Body of pancreas (tissue), 4 donors: ENCODE measurements around the gene BMPR2. TPM values are rescaled to one million over a fixed set of nuclear protein-coding genes. Genes with fewer than 3 reads are reported as not detected.

Experiments
- ATAC-seq: fragments of 150-250 bp; one replicate; pipeline ENCODE4 v1.9.1; 2016
- DNase-seq, 4 donors: peaks; one replicate each; pipeline ENCODE4 v3.0.0-alpha.2; 2019
- H3K27ac ChIP-seq, 4 donors: fragments of 200-600 bp; sonication (generic); 1 replicate in 3 of 4; 2 replicates in 1 of 4; pipeline versions ENCODE4 v1.5.1 to v1.6.1; 2016 to 2019; ENCODE audit warnings: mild to moderate bottlenecking in 1 of 4, mixed read lengths in 1 of 4, moderate library complexity in 1 of 4
- H3K27me3 ChIP-seq, 2 donors: fragments of 200-600 bp; sonication (generic); one replicate each; pipeline ENCODE4 v1.6.0; 2016; ENCODE audit warnings: mild to moderate bottlenecking in 1 of 2
- H3K36me3 ChIP-seq, 2 donors: fragments of 200-600 bp; sonication (generic); replicated peaks in 1 of 2; 2 replicates each; pipeline ENCODE4 v1.5.1; 2016; ENCODE audit warnings: low read depth in 2 of 2; ENCODE audit not compliant: insufficient read depth in 1 of 2
- H3K4me1 ChIP-seq: fragments of 200-600 bp; sonication (generic); one replicate; pipeline ENCODE4 v1.6.0; 2016
- H3K4me3 ChIP-seq, 2 donors: fragments of 200-600 bp; sonication (generic); 1 replicate in 1 of 2; 2 replicates in 1 of 2; pipeline ENCODE4 v1.5.1; 2016 to 2019
- H3K9me3 ChIP-seq, 3 donors: fragments of 200-600 bp; sonication (generic); 1 replicate in 2 of 3; 2 replicates in 1 of 3; pipeline ENCODE4 v1.5.1; 2016
- POLR2A ChIP-seq, 3 donors: fragments of 450-650 bp; IDR thresholded peaks; one replicate each; pipeline ENCODE4 v1.6.1; 2016; ENCODE audit warnings: antibody characterized with exemption in 3 of 3, mild to moderate bottlenecking in 2 of 3
- WGBS, 2 donors: methylation state at CpG; one replicate each; pipeline ENCODE4 v1.1.5; 2017; 5-methylcytosine and 5-hydroxymethylcytosine counted together
- intact Hi-C: fragments of 100-400 bp; cut with DNase I; formaldehyde crosslinking; loops from one replicate; pipeline ENCODE4 v1.15.1; 2023
- total RNA-seq, 2 donors: library from RNA; depleted of rRNA; stranded (reverse); fragments of >200 nt; gene quantifications; one replicate each; pipeline ENCODE4 v1.1.0, GENCODE V29; 2016
- TF ChIP-seq, protein P1 (sequence below), 7 experiments: fragments of 450-650 bp in 4 of 7; fragments of 200-600 bp in 3 of 7; sonication (generic) in 3 of 7; IDR thresholded peaks; one replicate each; pipeline ENCODE4 v1.5.1; 2016 to 2019; ENCODE audit warnings: antibody characterized with exemption in 7 of 7

Gene BMPR2
- total RNA-seq, 2 donors from 2014 or later, result 13.7 to 26.7 TPM

DNA sequence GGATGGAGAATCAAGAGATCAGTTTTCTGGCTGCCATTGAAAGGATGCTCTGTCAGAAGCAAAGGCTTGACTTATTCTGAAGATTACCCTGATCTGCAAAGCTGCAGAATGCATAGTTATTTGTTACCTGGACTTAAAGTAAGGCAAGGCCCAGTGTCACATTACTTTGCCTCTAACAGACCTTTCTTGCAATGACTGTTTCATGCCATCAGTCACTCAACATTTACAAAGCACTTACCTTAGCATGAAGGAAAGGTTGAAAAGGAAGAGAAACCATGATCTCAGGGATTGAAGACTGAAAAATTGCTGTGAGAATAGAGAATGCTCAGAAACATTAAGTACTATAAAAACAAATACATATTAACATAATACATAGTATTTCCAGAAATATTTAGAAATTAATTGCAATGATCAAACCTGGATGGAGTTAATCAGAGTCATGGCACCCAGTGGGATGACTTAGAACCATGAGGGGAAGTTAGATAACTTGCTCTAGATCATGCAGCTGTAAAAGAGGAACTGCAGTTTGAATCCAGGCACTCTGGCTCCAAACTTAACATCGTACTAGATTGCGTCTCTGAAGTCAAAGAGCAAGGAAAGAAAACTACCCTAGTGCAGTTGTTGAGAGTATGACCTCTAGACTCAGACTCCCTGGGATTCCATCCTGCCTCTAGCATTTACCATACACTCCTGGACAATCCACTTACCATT is 232.2 kb downstream of the BMPR2 start:
- TF ChIP-seq POLR2A (IDR thresholded peaks at IDR 0.05), result no peak
- TF ChIP-seq, protein P1, sequence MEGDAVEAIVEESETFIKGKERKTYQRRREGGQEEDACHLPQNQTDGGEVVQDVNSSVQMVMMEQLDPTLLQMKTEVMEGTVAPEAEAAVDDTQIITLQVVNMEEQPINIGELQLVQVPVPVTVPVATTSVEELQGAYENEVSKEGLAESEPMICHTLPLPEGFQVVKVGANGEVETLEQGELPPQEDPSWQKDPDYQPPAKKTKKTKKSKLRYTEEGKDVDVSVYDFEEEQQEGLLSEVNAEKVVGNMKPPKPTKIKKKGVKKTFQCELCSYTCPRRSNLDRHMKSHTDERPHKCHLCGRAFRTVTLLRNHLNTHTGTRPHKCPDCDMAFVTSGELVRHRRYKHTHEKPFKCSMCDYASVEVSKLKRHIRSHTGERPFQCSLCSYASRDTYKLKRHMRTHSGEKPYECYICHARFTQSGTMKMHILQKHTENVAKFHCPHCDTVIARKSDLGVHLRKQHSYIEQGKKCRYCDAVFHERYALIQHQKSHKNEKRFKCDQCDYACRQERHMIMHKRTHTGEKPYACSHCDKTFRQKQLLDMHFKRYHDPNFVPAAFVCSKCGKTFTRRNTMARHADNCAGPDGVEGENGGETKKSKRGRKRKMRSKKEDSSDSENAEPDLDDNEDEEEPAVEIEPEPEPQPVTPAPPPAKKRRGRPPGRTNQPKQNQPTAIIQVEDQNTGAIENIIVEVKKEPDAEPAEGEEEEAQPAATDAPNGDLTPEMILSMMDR (IDR thresholded peaks at IDR 0.05), result no peak
- H3K9me3 ChIP-seq, result no peaks in the 10 kb centered on the region
- WGBS, 2 donors, result 69 to 85% methylated on average over 2 of the region's 2 CpGs
- H3K4me3 ChIP-seq, result no peak overlapping the region
- intact Hi-C loops, result no loop called here
- ATAC-seq (no peak), DNase-seq (no peak)
- no peaks in the 10 kb centered on the region for H3K27me3 ChIP-seq
- H3K36me3 ChIP-seq, result no peaks in the 10 kb centered on the region
- no peaks in the 10 kb centered on the region for H3K4me1 ChIP-seq
- no peak overlapping the region for H3K27ac ChIP-seq

DNA sequence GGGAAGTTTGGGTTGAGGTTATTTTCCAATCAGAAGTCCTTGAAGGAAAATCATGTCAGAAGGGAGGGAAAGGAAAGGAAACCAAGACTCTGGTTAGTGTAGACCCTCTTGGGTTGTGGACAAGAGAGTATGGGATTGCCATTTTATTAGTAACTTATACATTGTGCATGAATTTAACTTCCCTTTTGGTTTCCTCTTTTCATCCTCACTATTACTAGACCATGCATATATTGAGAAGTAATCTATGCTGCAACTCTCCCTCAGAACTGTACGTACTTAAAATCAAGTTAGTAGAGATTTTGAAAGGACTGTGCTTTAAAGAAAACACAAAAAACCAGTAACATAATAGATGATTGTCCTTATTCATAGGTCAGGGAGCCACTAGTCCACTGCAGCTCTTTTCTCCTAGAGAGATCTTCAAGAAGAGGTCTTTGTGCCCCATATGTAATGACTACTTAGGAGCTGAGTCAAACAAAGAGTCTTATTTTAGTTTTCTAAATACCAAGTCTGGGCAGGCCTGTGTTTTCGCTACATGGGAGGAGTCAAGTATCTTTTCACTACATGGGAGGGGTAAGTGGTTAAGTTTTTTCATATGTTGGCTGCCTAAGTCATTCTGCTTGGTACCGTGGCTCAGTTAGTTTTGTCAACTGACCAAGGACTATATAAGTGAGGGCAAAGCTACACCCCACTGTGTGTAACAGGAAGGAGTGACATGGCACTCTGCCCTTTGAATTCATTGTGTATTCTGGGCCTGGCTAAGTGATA is 233.4 kb downstream of the BMPR2 start:
- 70 to 77% methylated on average over 3 of the region's 3 CpGs for WGBS, 2 donors
- H3K36me3 ChIP-seq, result no peaks in the 10 kb centered on the region
- ATAC-seq (no peak), DNase-seq (no peak)
- no peaks in the 10 kb centered on the region for H3K27me3 ChIP-seq
- intact Hi-C loops, result no loop called here
- H3K9me3 ChIP-seq, result no peaks in the 10 kb centered on the region
- peak overlapping the region in 1 of 4 donors; percentile 35 for H3K27ac ChIP-seq
- TF ChIP-seq POLR2A (IDR thresholded peaks at IDR 0.05), result no peak
- TF ChIP-seq, protein P1 (IDR thresholded peaks at IDR 0.05), result no peak
- no peak overlapping the region for H3K4me3 ChIP-seq
- H3K4me1 ChIP-seq, result no peaks in the 10 kb centered on the region

DNA sequence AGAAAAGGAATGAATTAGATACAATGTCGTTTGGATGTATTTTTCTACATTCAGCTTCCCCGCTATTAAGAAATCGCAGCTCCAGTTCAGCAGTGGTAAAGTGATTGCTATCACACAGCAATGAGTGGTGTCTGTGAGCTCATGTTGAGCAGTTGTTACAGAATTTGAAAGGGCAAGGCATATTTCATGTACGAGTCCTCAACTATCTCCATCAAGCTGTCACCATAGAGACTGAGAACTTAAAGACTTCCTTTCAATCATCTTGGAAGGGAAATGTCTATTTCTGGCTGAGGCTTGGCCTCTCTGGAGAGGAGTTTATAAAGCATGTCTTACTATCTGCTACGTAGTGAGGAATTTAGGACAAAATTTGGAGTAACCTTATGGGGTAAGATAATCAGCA is 234.3 kb downstream of the BMPR2 start:
- no peaks in the 10 kb centered on the region for H3K36me3 ChIP-seq
- TF ChIP-seq POLR2A (IDR thresholded peaks at IDR 0.05), result no peak
- TF ChIP-seq, protein P1 (IDR thresholded peaks at IDR 0.05), result no peak
- WGBS, 2 donors, result 86% methylated on average over 5 of the region's 5 CpGs
- H3K9me3 ChIP-seq, result no peaks in the 10 kb centered on the region
- no peak for DNase-seq
- intact Hi-C loops, result no loop called here
- no peaks in the 10 kb centered on the region for H3K4me1 ChIP-seq
- no peak overlapping the region for H3K27ac ChIP-seq
- H3K27me3 ChIP-seq, result no peaks in the 10 kb centered on the region
- no peak for ATAC-seq
- H3K4me3 ChIP-seq, result no peak overlapping the region

DNA sequence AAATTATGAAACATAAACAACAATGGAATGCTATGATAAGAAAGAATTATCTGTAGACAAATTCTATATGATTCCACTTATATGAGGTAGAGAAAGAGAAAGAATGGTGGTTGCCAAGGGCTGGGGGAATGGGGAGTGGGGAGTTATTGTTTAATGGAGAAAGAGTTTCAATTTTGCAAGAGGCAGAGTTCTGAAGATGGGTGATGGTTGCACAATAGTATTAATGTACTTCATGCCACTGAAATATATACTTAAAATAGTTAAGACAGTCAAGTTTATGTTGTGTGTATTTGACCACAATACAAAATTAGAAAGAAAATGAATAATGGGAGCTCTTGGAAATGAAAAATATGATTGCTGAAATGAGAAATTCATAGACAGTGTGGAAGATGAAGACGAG is 236.0 kb downstream of the BMPR2 start:
- Histone ChIP-seq H3K9me3 (no peaks in the 10 kb centered on the region), H3K4me3 (no peak overlapping the region), H3K36me3 (no peaks in the 10 kb centered on the region), H3K27me3 (no peaks in the 10 kb centered on the region), H3K4me1 (no peaks in the 10 kb centered on the region), H3K27ac (no peak overlapping the region)
- intact Hi-C loops, result no loop called here
- no peak for DNase-seq
- TF ChIP-seq POLR2A (IDR thresholded peaks at IDR 0.05), result no peak
- TF ChIP-seq, protein P1 (IDR thresholded peaks at IDR 0.05), result no peak
- ATAC-seq, result no peak
- WGBS, 2 donors, result 91 to 97% methylated on average over 1 of the region's 1 CpG
